ENCODE data around the gene TMCO1. TPM values are rescaled to one million over a fixed set of nuclear protein-coding genes. Genes with fewer than 3 reads are reported as not detected.
"Not testable (repeated sequence)": the region's sequence is repeated elsewhere in the genome, so short reads cannot be mapped to it uniquely, and the experiment has no call there.

Gene TMCO1
- total RNA-seq = 100 to 1,000 TPM; 113 to 115 TPM

GRCh38 chr1:165768513-165769394 is at the start of gene TMCO1:
Gene TMCO1 (minus strand): TSS chr1:165768868. CDS start chr1:165768751, 117 bp downstream.
- peak within 1 kb of the TSS; percentile 99 for H3K27ac Mint-ChIP-seq
- ChIA-PET CTCF (interaction anchor here (0.6 to 3.1 kb wide), 17 partner anchors 28 to 376 kb away, joined by 3 to 12 read pairs (median 4); partner anchors contain the start of genes ALDH9A1 and UCK2), POLR2A (interaction anchor here (0.6 to 3.5 kb wide), 48 partner anchors 9 to 1859 kb away, joined by 3 to 60 read pairs (median 4); partner anchors contain the start of genes ALDH9A1, MGST3, POGK and UCK2)
- H3K27me3 Mint-ChIP-seq = no peaks in the 10 kb centered on the region
- no peaks in the 10 kb centered on the region for H3K9me3 Mint-ChIP-seq
- H3K4me1 Mint-ChIP-seq = peaks cover 55% of the 10 kb centered on the region
- DNase-seq = peak; percentile 97
- H3K4me3 Mint-ChIP-seq = peak within 1 kb of the TSS; percentile 98
- H3K36me3 Mint-ChIP-seq (ENCODE audit: low read depth) = peaks cover 48% of the 10 kb centered on the region

- DNase-seq = no peak
- ChIA-PET POLR2A (interaction anchor here (1.2 kb wide), 1 partner anchor 47 kb away, joined by 5 read pairs; no protein-coding TSS in a partner anchor), CTCF (no interaction called here)
- no peaks in the 10 kb centered on the region for H3K36me3 Mint-ChIP-seq (ENCODE audit: low read depth)
- H3K9me3 Mint-ChIP-seq = no peaks in the 10 kb centered on the region
- H3K27ac Mint-ChIP-seq = no peak overlapping the region
- no peak overlapping the region for H3K4me3 Mint-ChIP-seq
- peaks cover 7% of the 10 kb centered on the region for H3K27me3 Mint-ChIP-seq
- H3K4me1 Mint-ChIP-seq = no peaks in the 10 kb centered on the region
Measured at GRCh38 chr1:165816826-165817497, 48.3 kb upstream of the TMCO1 start.

GRCh38 chr1:165816157-165816556 is 47.5 kb upstream of the TMCO1 start:
- DNase-seq = no peak
- CTCF ChIA-PET = no interaction called here
- Mint-ChIP-seq H3K27me3 (peaks cover 7% of the 10 kb centered on the region), H3K27ac (no peak overlapping the region), H3K4me1 (no peaks in the 10 kb centered on the region), H3K4me3 (no peak overlapping the region), H3K9me3 (no peaks in the 10 kb centered on the region), H3K36me3 (ENCODE audit: low read depth) (no peaks in the 10 kb centered on the region)
- POLR2A ChIA-PET = interaction anchor here (1.2 kb wide), 1 partner anchor 47 kb away, joined by 5 read pairs; no protein-coding TSS in a partner anchor

- POLR2A ChIA-PET = no interaction called here
- no peak overlapping the region for H3K27ac Mint-ChIP-seq
- CTCF ChIA-PET = no interaction called here
- DNase-seq = no peak
- H3K9me3 Mint-ChIP-seq = no peaks in the 10 kb centered on the region
- H3K4me1 Mint-ChIP-seq = no peaks in the 10 kb centered on the region
- H3K27me3 Mint-ChIP-seq = peaks cover 7% of the 10 kb centered on the region
- no peaks in the 10 kb centered on the region for H3K36me3 Mint-ChIP-seq (ENCODE audit: low read depth)
- no peak overlapping the region for H3K4me3 Mint-ChIP-seq
Measured at GRCh38 chr1:165815725-165816124, 47.1 kb upstream of the TMCO1 start.

GRCh38 chr1:165807613-165808012 is 38.9 kb upstream of the TMCO1 start:
- no peaks in the 10 kb centered on the region for H3K4me1 Mint-ChIP-seq
- ChIA-PET POLR2A (no interaction called here), CTCF (no interaction called here)
- no peak overlapping the region for H3K4me3 Mint-ChIP-seq
- peaks cover 25% of the 10 kb centered on the region for H3K27me3 Mint-ChIP-seq
- no peak overlapping the region for H3K27ac Mint-ChIP-seq
- no peak for DNase-seq
- no peaks in the 10 kb centered on the region for H3K9me3 Mint-ChIP-seq
- peaks cover 2% of the 10 kb centered on the region for H3K36me3 Mint-ChIP-seq (ENCODE audit: low read depth)

GRCh38 chr1:165804513-165804912 is 35.8 kb upstream of the TMCO1 start:
- H3K9me3 Mint-ChIP-seq; CTCF ChIA-PET; POLR2A ChIA-PET; H3K27ac Mint-ChIP-seq; DNase-seq; H3K4me3 Mint-ChIP-seq; H3K4me1 Mint-ChIP-seq; H3K36me3 Mint-ChIP-seq (ENCODE audit: low read depth): not testable (repeated sequence)
- peaks cover 34% of the 10 kb centered on the region for H3K27me3 Mint-ChIP-seq

- H3K4me3 Mint-ChIP-seq = no peak overlapping the region
- no peaks in the 10 kb centered on the region for H3K4me1 Mint-ChIP-seq
Measured at GRCh38 chr1:165799387-165799786, 30.7 kb upstream of the TMCO1 start.

GRCh38 chr1:165795894-165796293 is 27.2 kb upstream of the TMCO1 start:
- H3K27me3 Mint-ChIP-seq = peaks cover 25% of the 10 kb centered on the region
- H3K4me1 Mint-ChIP-seq = no peaks in the 10 kb centered on the region
- peaks cover 3% of the 10 kb centered on the region for H3K9me3 Mint-ChIP-seq
- H3K4me3 Mint-ChIP-seq = no peak overlapping the region
- no peak overlapping the region for H3K27ac Mint-ChIP-seq
- ChIA-PET POLR2A (no interaction called here), CTCF (no interaction called here)
- DNase-seq = no peak
- no peaks in the 10 kb centered on the region for H3K36me3 Mint-ChIP-seq (ENCODE audit: low read depth)

More at GRCh38 chr1:165799387-165799786, 30.7 kb upstream of the TMCO1 start:
- Mint-ChIP-seq H3K9me3 (peaks cover 3% of the 10 kb centered on the region), H3K36me3 (ENCODE audit: low read depth) (peaks cover 2% of the 10 kb centered on the region), H3K27ac (no peak overlapping the region), H3K27me3 (peaks cover 31% of the 10 kb centered on the region)
- DNase-seq = no peak
- ChIA-PET POLR2A (no interaction called here), CTCF (no interaction called here)

- Mint-ChIP-seq H3K27ac (no peak overlapping the region), H3K9me3 (no peaks in the 10 kb centered on the region), H3K27me3 (peaks cover 17% of the 10 kb centered on the region), H3K4me1 (no peaks in the 10 kb centered on the region), H3K4me3 (no peak overlapping the region), H3K36me3 (ENCODE audit: low read depth) (no peaks in the 10 kb centered on the region)
- ChIA-PET CTCF (no interaction called here), POLR2A (no interaction called here)
- DNase-seq = no peak
Measured at GRCh38 chr1:165793951-165794350, 25.3 kb upstream of the TMCO1 start.

GRCh38 chr1:165787741-165788140 is 19.1 kb upstream of the TMCO1 start:
- H3K9me3 Mint-ChIP-seq = no peaks in the 10 kb centered on the region
- ChIA-PET CTCF (no interaction called here), POLR2A (no interaction called here)
- H3K36me3 Mint-ChIP-seq (ENCODE audit: low read depth) = no peaks in the 10 kb centered on the region
- H3K4me3 Mint-ChIP-seq = no peak overlapping the region
- no peaks in the 10 kb centered on the region for H3K4me1 Mint-ChIP-seq
- no peak overlapping the region for H3K27ac Mint-ChIP-seq
- no peak for DNase-seq
- peaks cover 12% of the 10 kb centered on the region for H3K27me3 Mint-ChIP-seq

GRCh38 chr1:165783519-165783918 is 14.9 kb upstream of the TMCO1 start:
- H3K27ac Mint-ChIP-seq; POLR2A ChIA-PET; H3K4me3 Mint-ChIP-seq; H3K36me3 Mint-ChIP-seq (ENCODE audit: low read depth); H3K9me3 Mint-ChIP-seq; DNase-seq; H3K4me1 Mint-ChIP-seq; H3K27me3 Mint-ChIP-seq; CTCF ChIA-PET: not testable (repeated sequence)

GRCh38 chr1:165778197-165778596 is 9.5 kb upstream of the TMCO1 start:
- H3K9me3 Mint-ChIP-seq; DNase-seq; POLR2A ChIA-PET; H3K36me3 Mint-ChIP-seq (ENCODE audit: low read depth); H3K4me3 Mint-ChIP-seq; H3K4me1 Mint-ChIP-seq; H3K27ac Mint-ChIP-seq; CTCF ChIA-PET: not testable (repeated sequence)
- H3K27me3 Mint-ChIP-seq = peaks cover 12% of the 10 kb centered on the region

- Mint-ChIP-seq H3K27me3 (peaks cover 1% of the 10 kb centered on the region), H3K4me1 (peaks cover 15% of the 10 kb centered on the region), H3K27ac (no peak overlapping the region), H3K36me3 (ENCODE audit: low read depth) (peaks cover 11% of the 10 kb centered on the region), H3K4me3 (no peak overlapping the region), H3K9me3 (no peaks in the 10 kb centered on the region)
- POLR2A ChIA-PET = no interaction called here
- DNase-seq = no peak
- CTCF ChIA-PET = no interaction called here
Measured at GRCh38 chr1:165773324-165773965, 4.8 kb upstream of the TMCO1 start.

Measured in activated CD4-positive, alpha-beta memory T cell treated with anti-CD3 and anti-CD28 coated beads, Interleukin-2, amount 10 ng/mL, durations not matched to agents 7 days and 5 days (primary cell).